HepG2 (cell line): ENCODE data around the gene TMEM200A. TPM values are rescaled to one million over a fixed set of nuclear protein-coding genes. Genes with fewer than 3 reads are reported as not detected.

Source experiments
- ATAC-seq: fragments of 200-7000 bp; cut with Tn5 transposase; 3 replicates; pipeline ENCODE4 v1.9.1; 2020; ENCODE audit warnings: mild to moderate bottlenecking, moderate library complexity
- BruUV-seq: library from RNA; stranded (reverse); fragments of 400-500 nt; replicated peaks from 2 replicates; lab custom pipeline; 2021; lab: Mats Ljungman, UMichigan
- CTCF ChIA-PET: fragments of 300-600 bp; formaldehyde crosslinking; extraction: SDS; loops from one replicate; lab custom pipeline; 2021; ENCODE audit warnings: low total read pairs, inconsistent platforms, low intra/inter-chr PET ratio; lab: Yijun Ruan, JAX
- POLR2A ChIA-PET: fragments of 350-600 bp; sonication (Branson Sonifier 250); formaldehyde crosslinking; loops from one replicate; lab custom pipeline; 2020; ENCODE audit warnings: antibody characterized with exemption, inconsistent platforms; lab: Yijun Ruan, JAX
- DNase-seq: peaks from one replicate; pipeline ENCODE4 v3.0.0-alpha.2; 2015; ENCODE audit warnings: low spot score
- FAIRE-seq: peaks from 3 replicates; lab custom pipeline; 2011; peaks lifted over from hg19 to GRCh38; lab: Jason Lieb, UNC
- H2AFZ ChIP-seq: one replicate; pipeline ENCODE4 v1.6.1; 2011; ENCODE audit warnings: low read length, inconsistent platforms
- H3K27ac ChIP-seq: fragments of 300-600 bp; 3 replicates; pipeline ENCODE4 v1.8.0; 2011; ENCODE audit warnings: mixed run types, mild to moderate bottlenecking, mixed read lengths, low read length, inconsistent platforms; ENCODE audit not compliant: insufficient read depth; ENCODE audit errors: extremely low read length
- H3K27me3 ChIP-seq, 2 experiments: fragments of 200-600 bp in 1 of 2; 2 replicates in 1 of 2; 3 replicates in 1 of 2; pipeline versions ENCODE4 v1.6.0 to v1.8.0; 2011; ENCODE audit warnings: low read length in 2 of 2, mild to moderate bottlenecking in 2 of 2, moderate library complexity in 2 of 2, inconsistent platforms in 1 of 2; ENCODE audit not compliant: insufficient read depth in 2 of 2, control insufficient read depth in 1 of 2
- H3K36me3 ChIP-seq, 2 experiments: fragments of 200-600 bp in 1 of 2; replicated peaks in 1 of 2; 2 replicates in 1 of 2; 3 replicates in 1 of 2; pipeline versions ENCODE4 v1.5.1 to v1.8.0; 2011; ENCODE audit warnings: low read length in 2 of 2, inconsistent platforms in 1 of 2; ENCODE audit not compliant: insufficient read depth in 2 of 2, control insufficient read depth in 1 of 2
- H3K4me1 ChIP-seq: 2 replicates; pipeline ENCODE4 v1.5.1; 2012; ENCODE audit warnings: low read length, inconsistent platforms; ENCODE audit not compliant: insufficient read depth
- H3K4me2 ChIP-seq: 2 replicates; pipeline ENCODE4 v1.6.0; 2011; ENCODE audit warnings: low read depth, low read length, inconsistent platforms
- H3K4me3 ChIP-seq, 3 experiments: fragments of 200-600 bp in 1 of 3; sonication (generic), shearing (Covaris generic) in 1 of 3; replicated peaks in 1 of 3; 2 replicates each; pipeline ENCODE4 v1.5.1; 2011 to 2016; ENCODE audit warnings: low read length in 3 of 3, inconsistent platforms in 2 of 3, low read depth in 2 of 3, mild to moderate bottlenecking in 2 of 3, control low read depth in 1 of 3, mixed read lengths in 1 of 3; ENCODE audit not compliant: insufficient read depth in 1 of 3
- H3K79me2 ChIP-seq: one replicate; pipeline ENCODE4 v1.6.1; 2011; ENCODE audit warnings: low read length, inconsistent platforms; ENCODE audit not compliant: insufficient read depth
- H3K9ac ChIP-seq: 2 replicates; pipeline ENCODE4 v1.6.0; 2011; ENCODE audit warnings: mild to moderate bottlenecking, low read depth, low read length, inconsistent platforms; ENCODE audit not compliant: insufficient read depth
- H3K9me3 ChIP-seq: 2 replicates; pipeline ENCODE4 v1.5.1; 2012; ENCODE audit warnings: mild to moderate bottlenecking, low read length
- H4K20me1 ChIP-seq: 2 replicates; pipeline ENCODE4 v1.6.0; 2011; ENCODE audit warnings: inconsistent platforms, mild to moderate bottlenecking, low read length, moderate library complexity; ENCODE audit not compliant: insufficient read depth
- ATF7 ChIP-seq, 2 experiments: fragments of 450-650 bp in 1 of 2; sonication (generic) in 1 of 2; formaldehyde crosslinking in 1 of 2; IDR thresholded peaks; 2 replicates each; pipeline versions ENCODE4 v1.4.0 to v1.6.1; 2016 to 2020; ENCODE audit warnings: antibody characterized with exemption in 1 of 2, mild to moderate bottlenecking in 1 of 2, missing genetic modification reagents in 1 of 2
- CREB1 ChIP-seq, 2 experiments: fragments of 450-650 bp in 1 of 2; IDR thresholded peaks; 2 replicates each; pipeline ENCODE4 v1.6.1; 2016 to 2017; ENCODE audit warnings: control low read depth in 1 of 2, mild to moderate bottlenecking in 1 of 2, missing compliant biosample characterization in 1 of 2, missing genetic modification characterization in 1 of 2
- MBNL3 ChIP-seq: fragments of 250-450 bp; sonication (Bioruptor Pico); conservative IDR thresholded peaks from 2 replicates; pipeline ENCODE4 v1.8.0; 2022; ENCODE audit warnings: mild to moderate bottlenecking, inconsistent platforms
- PHF5A ChIP-seq: IDR thresholded peaks from one replicate; pipeline ENCODE4 v1.6.1; 2018; ENCODE audit warnings: low read depth, missing genetic modification reagents; ENCODE audit not compliant: unreplicated experiment
- RBM22 ChIP-seq: fragments of 200-400 bp; formaldehyde crosslinking; optimal IDR thresholded peaks from 2 replicates; pipeline ENCODE3; 2017; ENCODE audit warnings: mild to moderate bottlenecking, low read length, moderate library complexity
- ZFX ChIP-seq: sonication (generic); formaldehyde crosslinking; IDR thresholded peaks from 2 replicates; pipeline ENCODE4 v1.4.0; 2020; ENCODE audit warnings: mild to moderate bottlenecking, low read depth, missing genetic modification reagents, moderate library complexity
- ZNF430 ChIP-seq: sonication (generic); formaldehyde crosslinking; IDR thresholded peaks from 2 replicates; pipeline ENCODE4 v1.9.0; 2021; ENCODE audit warnings: mild to moderate bottlenecking, missing genetic modification reagents
- ZNF432 ChIP-seq: sonication (generic); formaldehyde crosslinking; IDR thresholded peaks from 2 replicates; pipeline ENCODE4 v1.5.0; 2020; ENCODE audit warnings: missing genetic modification reagents, mild to moderate bottlenecking, borderline replicate concordance
- ZNF772 ChIP-seq: sonication (generic); formaldehyde crosslinking; IDR thresholded peaks from 2 replicates; pipeline ENCODE4 v1.5.0; 2020; ENCODE audit warnings: mild to moderate bottlenecking, missing genetic modification reagents
- ZZZ3 ChIP-seq: sonication (generic); formaldehyde crosslinking; IDR thresholded peaks from 2 replicates; pipeline ENCODE4 v1.4.0; 2020; ENCODE audit warnings: missing genetic modification reagents, mild to moderate bottlenecking, borderline replicate concordance
- WGBS: methylation state at CpG from one replicate; pipeline ENCODE4 v1.1.6; 2017; ENCODE audit warnings: low lambda C conversion rate; 5-methylcytosine and 5-hydroxymethylcytosine counted together
- in situ Hi-C: cut with HindIII; loops from 2 replicates; pipeline ENCODE4 v1.10.0; 2017; ENCODE audit warnings: low pct_unique_long_range_greater_than_20kb; ENCODE audit not compliant: extremely low pct_ligation_motif_present
- intact Hi-C: fragments of 100-400 bp; cut with micrococcal nuclease; formaldehyde crosslinking; loops from one replicate; pipeline ENCODE4 v1.10.0; 2022; ENCODE audit not compliant: unreplicated experiment
- polyA plus RNA-seq, 8 experiments: library from polyadenylated mRNA; depleted of rRNA in 3 of 8; stranded (reverse) in 7 of 8; unstranded in 1 of 8; fragments of >200 nt; fragmentation: Illumina TruSeq in 4 of 8; extraction: Trizol in 4 of 8; gene quantifications; 2 replicates each; pipeline versions ENCODE4 v1.2.1 to v1.2.3, GENCODE V29; 2011 to 2016; ENCODE audit warnings: low read depth in 4 of 8, missing spikeins in 1 of 8, mixed read lengths in 1 of 8; ENCODE audit not compliant: insufficient read depth in 1 of 8
- total RNA-seq, 5 experiments: library from RNA; depleted of rRNA; stranded (reverse); fragments of >200 nt; fragmentation: Illumina TruSeq; extraction: Trizol; gene quantifications; 2 replicates each; pipeline ENCODE4 v1.2.3, GENCODE V29; 2016; ENCODE audit warnings: low read depth in 1 of 5
- TF ChIP-seq, protein P1 (sequence below): sonication (generic); formaldehyde crosslinking; IDR thresholded peaks from 2 replicates; pipeline ENCODE4 v1.4.0; 2020; ENCODE audit warnings: missing genetic modification reagents
- TF ChIP-seq, protein P2 (sequence below): sonication (generic); formaldehyde crosslinking; IDR thresholded peaks from 2 replicates; pipeline ENCODE4 v1.4.0; 2020; ENCODE audit warnings: missing genetic modification reagents, borderline replicate concordance

Gene TMEM200A
- total and polyA plus RNA-seq, 2 of the 13 experiments (the other 11 are each of a cell fraction or from before 2014, with no cell fraction given), result 0.34 TPM; not detected in 1

DNA sequence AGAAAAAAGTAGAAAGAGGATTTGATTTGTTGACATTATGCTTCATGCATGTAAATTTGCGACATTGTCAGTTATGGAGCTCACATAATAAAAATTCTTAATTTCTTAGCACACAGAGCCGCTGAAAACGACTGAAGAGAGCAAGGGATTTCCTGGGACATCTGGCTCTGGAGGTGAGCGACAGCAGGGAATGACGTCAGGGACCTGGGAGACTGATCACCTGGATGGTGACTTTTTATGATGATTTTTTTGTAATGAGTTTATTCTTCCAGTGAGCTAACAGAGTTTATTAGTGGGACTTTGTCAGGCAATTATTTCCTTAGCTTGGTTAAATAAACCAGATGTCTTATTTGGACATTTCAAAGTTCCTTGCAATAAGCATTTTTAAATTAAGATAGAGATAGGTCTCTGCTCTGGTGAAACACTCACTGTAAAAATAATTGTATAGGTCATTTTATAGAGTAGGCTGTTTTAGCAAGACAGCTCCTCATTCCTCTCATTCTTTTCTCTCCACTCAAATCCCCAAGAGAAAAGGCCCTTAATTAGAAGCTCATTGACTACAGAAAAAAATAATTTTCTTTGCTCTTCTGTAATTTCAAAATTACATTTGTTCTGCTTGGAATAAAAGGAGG lies 19.4 kb downstream of the TMEM200A start:
- intact Hi-C loops, result no loop called here
- H3K9ac ChIP-seq, result no peak overlapping the region
- H3K9me3 ChIP-seq, result no peaks in the 10 kb centered on the region
- H3K27ac ChIP-seq, result no peak overlapping the region
- ATAC-seq (no peak), DNase-seq (no peak), FAIRE-seq (no peak)
- CTCF ChIA-PET, result no interaction called here
- H3K79me2 ChIP-seq, result no peaks in the 10 kb centered on the region
- H3K4me1 ChIP-seq, result no peaks in the 10 kb centered on the region
- H4K20me1 ChIP-seq, result no peaks in the 10 kb centered on the region
- H3K4me3 ChIP-seq, result no peak overlapping the region
- in situ Hi-C loops, result no loop called here
- TF ChIP-seq ZFX (CRISPR knock-in tag) (no peak), CREB1 (IDR thresholded peaks at IDR 0.05) (peak; percentile 72), CREB1 (CRISPR knock-in tag; IDR thresholded peaks at IDR 0.05) (no peak), ATF7 (IDR thresholded peaks at IDR 0.05) (peak; percentile 71), ATF7 (CRISPR knock-in tag; IDR thresholded peaks at IDR 0.05) (no peak)
- no TSS peak for BruUV-seq
- POLR2A ChIA-PET, result no interaction called here
- 47% methylated on average over 5 of the region's 5 CpGs for WGBS
- H3K27me3 ChIP-seq, result no peaks in the 10 kb centered on the region
- H2AFZ ChIP-seq, result no peak overlapping the region
- H3K36me3 ChIP-seq, result no peaks in the 10 kb centered on the region
- H3K4me2 ChIP-seq, result no peak overlapping the region

- Histone ChIP-seq H2AFZ (no peak overlapping the region), H3K4me3 (no peak overlapping the region), H3K27me3 (no peaks in the 10 kb centered on the region), H3K9ac (no peak overlapping the region), H3K9me3 (no peaks in the 10 kb centered on the region), H4K20me1 (no peaks in the 10 kb centered on the region), H3K79me2 (no peaks in the 10 kb centered on the region), H3K4me2 (no peak overlapping the region), H3K4me1 (no peaks in the 10 kb centered on the region), H3K27ac (no peak overlapping the region), H3K36me3 (no peaks in the 10 kb centered on the region)
- in situ Hi-C loops (no loop called here), intact Hi-C loops (no loop called here)
- ATAC-seq, result no peak
- no peak for FAIRE-seq
- CTCF ChIA-PET, result no interaction called here
- no TSS peak for BruUV-seq
- DNase-seq, result no peak
- 43% methylated on average over 3 of the region's 3 CpGs for WGBS
- POLR2A ChIA-PET, result no interaction called here
- TF ChIP-seq ZNF432 (CRISPR knock-in tag) (no peak), MBNL3 (CRISPR knock-in tag) (no peak), ZZZ3 (no peak), ZNF430 (CRISPR knock-in tag) (no peak), PHF5A (no peak), ZNF772 (CRISPR knock-in tag) (no peak), RBM22 (no peak)
- TF ChIP-seq, protein P1, sequence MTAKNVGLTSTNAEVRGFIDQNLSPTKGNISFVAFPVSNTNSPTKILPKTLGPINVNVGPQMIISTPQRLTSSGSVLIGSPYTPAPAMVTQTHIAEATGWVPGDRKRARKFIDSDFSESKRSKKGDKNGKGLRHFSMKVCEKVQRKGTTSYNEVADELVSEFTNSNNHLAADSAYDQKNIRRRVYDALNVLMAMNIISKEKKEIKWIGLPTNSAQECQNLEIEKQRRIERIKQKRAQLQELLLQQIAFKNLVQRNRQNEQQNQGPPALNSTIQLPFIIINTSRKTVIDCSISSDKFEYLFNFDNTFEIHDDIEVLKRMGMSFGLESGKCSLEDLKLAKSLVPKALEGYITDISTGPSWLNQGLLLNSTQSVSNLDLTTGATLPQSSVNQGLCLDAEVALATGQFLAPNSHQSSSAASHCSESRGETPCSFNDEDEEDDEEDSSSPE, result no peak
- TF ChIP-seq, protein P2, sequence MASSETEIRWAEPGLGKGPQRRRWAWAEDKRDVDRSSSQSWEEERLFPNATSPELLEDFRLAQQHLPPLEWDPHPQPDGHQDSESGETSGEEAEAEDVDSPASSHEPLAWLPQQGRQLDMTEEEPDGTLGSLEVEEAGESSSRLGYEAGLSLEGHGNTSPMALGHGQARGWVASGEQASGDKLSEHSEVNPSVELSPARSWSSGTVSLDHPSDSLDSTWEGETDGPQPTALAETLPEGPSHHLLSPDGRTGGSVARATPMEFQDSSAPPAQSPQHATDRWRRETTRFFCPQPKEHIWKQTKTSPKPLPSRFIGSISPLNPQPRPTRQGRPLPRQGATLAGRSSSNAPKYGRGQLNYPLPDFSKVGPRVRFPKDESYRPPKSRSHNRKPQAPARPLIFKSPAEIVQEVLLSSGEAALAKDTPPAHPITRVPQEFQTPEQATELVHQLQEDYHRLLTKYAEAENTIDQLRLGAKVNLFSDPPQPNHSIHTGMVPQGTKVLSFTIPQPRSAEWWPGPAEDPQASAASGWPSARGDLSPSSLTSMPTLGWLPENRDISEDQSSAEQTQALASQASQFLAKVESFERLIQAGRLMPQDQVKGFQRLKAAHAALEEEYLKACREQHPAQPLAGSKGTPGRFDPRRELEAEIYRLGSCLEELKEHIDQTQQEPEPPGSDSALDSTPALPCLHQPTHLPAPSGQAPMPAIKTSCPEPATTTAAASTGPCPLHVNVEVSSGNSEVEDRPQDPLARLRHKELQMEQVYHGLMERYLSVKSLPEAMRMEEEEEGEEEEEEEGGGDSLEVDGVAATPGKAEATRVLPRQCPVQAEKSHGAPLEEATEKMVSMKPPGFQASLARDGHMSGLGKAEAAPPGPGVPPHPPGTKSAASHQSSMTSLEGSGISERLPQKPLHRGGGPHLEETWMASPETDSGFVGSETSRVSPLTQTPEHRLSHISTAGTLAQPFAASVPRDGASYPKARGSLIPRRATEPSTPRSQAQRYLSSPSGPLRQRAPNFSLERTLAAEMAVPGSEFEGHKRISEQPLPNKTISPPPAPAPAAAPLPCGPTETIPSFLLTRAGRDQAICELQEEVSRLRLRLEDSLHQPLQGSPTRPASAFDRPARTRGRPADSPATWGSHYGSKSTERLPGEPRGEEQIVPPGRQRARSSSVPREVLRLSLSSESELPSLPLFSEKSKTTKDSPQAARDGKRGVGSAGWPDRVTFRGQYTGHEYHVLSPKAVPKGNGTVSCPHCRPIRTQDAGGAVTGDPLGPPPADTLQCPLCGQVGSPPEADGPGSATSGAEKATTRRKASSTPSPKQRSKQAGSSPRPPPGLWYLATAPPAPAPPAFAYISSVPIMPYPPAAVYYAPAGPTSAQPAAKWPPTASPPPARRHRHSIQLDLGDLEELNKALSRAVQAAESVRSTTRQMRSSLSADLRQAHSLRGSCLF (CRISPR knock-in tag), result no peak
Measured at GRCh38 chr6:130389142-130389541, 23.3 kb downstream of the TMEM200A start.
